HG03354 (cell line): ENCODE results near the gene ALMS1.
A peak's percentile ranks its signal among the peaks of the same experiment; 100 is the strongest.
"Not testable (repeated sequence)": the region's sequence is repeated elsewhere in the genome, so short reads cannot be mapped to it uniquely, and the experiment has no call there.

Source experiments
- ATAC-seq: cut with Tn5 transposase; IDR thresholded peaks from one replicate; pipeline ENCODE4 v1.9.1; 2021; ENCODE audit warnings: mild to moderate bottlenecking; ENCODE audit not compliant: unreplicated experiment, poor library complexity, severe bottlenecking

Gene ALMS1

GRCh38 chr2:73489053-73489452 is 103.4 kb downstream of the ALMS1 start:
- no peak for ATAC-seq

GRCh38 chr2:73494031-73494430 is 108.4 kb downstream of the ALMS1 start:
- ATAC-seq = no peak

- ATAC-seq = no peak
Measured at GRCh38 chr2:73503992-73504570, 118.4 kb downstream of the ALMS1 start.

- ATAC-seq = not testable (repeated sequence)
Measured at GRCh38 chr2:73504850-73505249, 119.2 kb downstream of the ALMS1 start.

- not testable (repeated sequence) for ATAC-seq
Measured at GRCh38 chr2:73510470-73510869, 124.8 kb downstream of the ALMS1 start.

- ATAC-seq = no peak
Measured at GRCh38 chr2:73516033-73516432, 130.4 kb downstream of the ALMS1 start.

GRCh38 chr2:73528688-73529087 is 143.1 kb downstream of the ALMS1 start:
- no peak for ATAC-seq

- not testable (repeated sequence) for ATAC-seq
Measured at GRCh38 chr2:73530773-73531172, 145.1 kb downstream of the ALMS1 start.

- ATAC-seq = no peak
Measured at GRCh38 chr2:73532381-73532780, 146.7 kb downstream of the ALMS1 start.

- no peak for ATAC-seq
Measured at GRCh38 chr2:73536133-73536840, 150.7 kb downstream of the ALMS1 start.

GRCh38 chr2:73560875-73561274 is 175.2 kb downstream of the ALMS1 start:
- ATAC-seq = not testable (repeated sequence)

- no peak for ATAC-seq
Measured at GRCh38 chr2:73561422-73561821, 175.8 kb downstream of the ALMS1 start.

GRCh38 chr2:73564986-73565385 is 179.3 kb downstream of the ALMS1 start:
- no peak for ATAC-seq

GRCh38 chr2:73566288-73566878 is 180.7 kb downstream of the ALMS1 start:
- no peak for ATAC-seq

GRCh38 chr2:73575261-73575660 is 189.6 kb downstream of the ALMS1 start:
- ATAC-seq = no peak

- peak; percentile 62 for ATAC-seq
Measured at GRCh38 chr2:73582364-73582763, 196.7 kb downstream of the ALMS1 start.

GRCh38 chr2:73588177-73588576 is 202.5 kb downstream of the ALMS1 start:
- no peak for ATAC-seq

- no peak for ATAC-seq
Measured at GRCh38 chr2:73593680-73594079, 208.0 kb downstream of the ALMS1 start.

GRCh38 chr2:73594251-73594650 is 208.6 kb downstream of the ALMS1 start:
- ATAC-seq = no peak

GRCh38 chr2:73601780-73602179 is 216.1 kb downstream of the ALMS1 start:
- ATAC-seq = no peak

- ATAC-seq = peak; percentile 86
Measured at GRCh38 chr2:73603099-73603588, 217.5 kb downstream of the ALMS1 start.
